GM12878 (cell line): ENCODE measurements around the gene BPTF. TPM values are rescaled to one million over a fixed set of nuclear protein-coding genes. Genes with fewer than 3 reads are reported as not detected.
A peak's percentile ranks its signal among the peaks of the same experiment; 100 is the strongest.
"Not testable (repeated sequence)": the region's sequence is repeated elsewhere in the genome, so short reads cannot be mapped to it uniquely, and the experiment has no call there.

Experiments
- ATAC-seq: fragments of 200-7000 bp; cut with Tn5 transposase; 3 replicates; pipeline ENCODE4 v1.9.1; 2020; ENCODE audit warnings: mild to moderate bottlenecking, moderate library complexity
- BruUV-seq: library from RNA; stranded (reverse); fragments of 400-500 nt; replicated peaks from 2 replicates; lab custom pipeline; 2021; lab: Mats Ljungman, UMichigan
- CTCF ChIA-PET: fragments of 300-600 bp; sonication (Branson Sonifier 250); formaldehyde crosslinking; extraction: SDS; loops from one replicate; lab custom pipeline; 2021; ENCODE audit warnings: inconsistent platforms; lab: Yijun Ruan, JAX
- POLR2A ChIA-PET: fragments of 350-600 bp; formaldehyde crosslinking; extraction: SDS; loops from one replicate; lab custom pipeline; 2021; ENCODE audit warnings: inconsistent platforms; lab: Charles Lee
- RAD21 ChIA-PET: fragments of 300-600 bp; sonication (Branson Sonifier 250); formaldehyde crosslinking; loops from one replicate; lab custom pipeline; 2023; ENCODE audit warnings: antibody characterized with exemption; ENCODE audit not compliant: unreplicated experiment; lab: Charles Lee
- SMC1A ChIA-PET: fragments of 300-600 bp; sonication (Branson Sonifier 250); formaldehyde crosslinking; loops from one replicate; lab custom pipeline; 2023; ENCODE audit not compliant: unreplicated experiment, uncharacterized antibody; lab: Charles Lee
- DNase-seq: peaks from one replicate; pipeline ENCODE4 v3.0.0-alpha.2; 2011; ENCODE audit warnings: low read depth, low spot score
- FAIRE-seq: peaks from 3 replicates; lab custom pipeline; 2011; peaks lifted over from hg19 to GRCh38; lab: Jason Lieb, UNC
- H2AFZ ChIP-seq: 2 replicates; pipeline ENCODE4 v1.6.0; 2011; ENCODE audit warnings: low read depth, low read length, control low read depth; ENCODE audit not compliant: control insufficient read depth
- H3K27ac ChIP-seq: 2 replicates; pipeline ENCODE4 v1.5.1; 2011; ENCODE audit warnings: control low read depth; ENCODE audit not compliant: control insufficient read depth, insufficient read depth
- H3K27me3 ChIP-seq, 2 experiments: replicated peaks in 1 of 2; 2 replicates each; pipeline versions ENCODE4 v1.6.0 to v1.6.1; 2011; ENCODE audit warnings: low read length in 1 of 2; ENCODE audit not compliant: control insufficient read depth in 2 of 2, insufficient read depth in 2 of 2
- H3K36me3 ChIP-seq, 2 experiments: 2 replicates each; pipeline ENCODE4 v1.5.1; 2011; ENCODE audit warnings: low read length in 1 of 2; ENCODE audit not compliant: control insufficient read depth in 2 of 2, insufficient read depth in 2 of 2
- H3K4me1 ChIP-seq: 2 replicates; pipeline ENCODE4 v1.6.1; 2011; ENCODE audit warnings: mild to moderate bottlenecking, low read length, moderate library complexity, mixed read lengths; ENCODE audit not compliant: control insufficient read depth, insufficient read depth
- H3K4me2 ChIP-seq: 2 replicates; pipeline ENCODE4 v1.6.0; 2011; ENCODE audit warnings: control low read depth; ENCODE audit not compliant: control insufficient read depth, insufficient read depth
- H3K4me3 ChIP-seq: fragments of 200-600 bp; sonication (generic); 2 replicates; pipeline ENCODE4 v1.5.1; 2016
- H3K79me2 ChIP-seq: 2 replicates; pipeline ENCODE4 v1.6.0; 2011; ENCODE audit warnings: low read length; ENCODE audit not compliant: control insufficient read depth, insufficient read depth
- H3K9ac ChIP-seq: 2 replicates; pipeline ENCODE4 v1.8.0; 2011; ENCODE audit warnings: low read length, control low read depth, mixed read lengths; ENCODE audit not compliant: control insufficient read depth, insufficient read depth
- H3K9me3 ChIP-seq: replicated peaks from 3 replicates; pipeline ENCODE4 v1.5.1; 2011; ENCODE audit warnings: mild to moderate bottlenecking, low read length; ENCODE audit not compliant: control insufficient read depth, insufficient read depth
- H4K20me1 ChIP-seq: 2 replicates; pipeline ENCODE4 v1.6.0; 2011; ENCODE audit not compliant: control insufficient read depth, insufficient read depth
- GATAD2B ChIP-seq: fragments of 450-650 bp; conservative IDR thresholded peaks from 2 replicates; pipeline ENCODE4 v1.6.1; 2017; ENCODE audit warnings: low read depth, mild to moderate bottlenecking, moderate library complexity
- HDAC2 ChIP-seq: fragments of 200-600 bp; sonication (generic); IDR thresholded peaks from 2 replicates; pipeline ENCODE4 v1.6.1; 2017
- SIN3A ChIP-seq: IDR thresholded peaks from 2 replicates; pipeline ENCODE4 v1.6.1; 2012; ENCODE audit warnings: low read depth, low read length, improper control_type of control experiment
- TAF1 ChIP-seq: IDR thresholded peaks from 2 replicates; pipeline ENCODE4 v1.6.1; 2011; ENCODE audit warnings: mild to moderate bottlenecking, low read depth, low read length, borderline replicate concordance
- WGBS: methylation state at CpG from one replicate; pipeline ENCODE4 v1.1.6; 2016; ENCODE audit warnings: low lambda C conversion rate; ENCODE audit not compliant: insufficient replicate concordance, insufficient coverage; ENCODE audit errors: missing lambda C conversion rate; 5-methylcytosine and 5-hydroxymethylcytosine counted together
- in situ Hi-C: fragments of 300-500 bp; cut with MboI; formaldehyde crosslinking; loops from 9 replicates; pipeline ENCODE4 v1.14.3; 2018; ENCODE audit warnings: mixed read lengths
- intact Hi-C: fragments of 100-400 bp; cut with micrococcal nuclease; formaldehyde crosslinking; loops from one replicate; pipeline ENCODE4 v1.14.2; 2022; ENCODE audit not compliant: unreplicated experiment
- polyA plus RNA-seq, 11 experiments: library from polyadenylated mRNA; depleted of rRNA in 4 of 11; unstranded in 6 of 11; stranded (reverse) in 5 of 11; fragments of >200 nt; fragmentation: Nextera tagmentation in 4 of 11; fragmentation: Illumina TruSeq in 1 of 11; extraction: Ambion mirVana in 4 of 11; extraction: Trizol in 1 of 11; gene quantifications; 1 replicate in 1 of 11; 2 replicates in 10 of 11; pipeline versions ENCODE4 v1.2.1 to v1.2.3, GENCODE V29; 2011 to 2016; ENCODE audit warnings: inconsistent platforms in 2 of 11, missing spikeins in 2 of 11, low read depth in 1 of 11
- total RNA-seq, 4 experiments: library from RNA; depleted of rRNA in 3 of 4; stranded (reverse); fragments of >200 nt in 3 of 4; fragmentation: Illumina TruSeq in 1 of 4; extraction: Trizol in 1 of 4; gene quantifications; 2 replicates each; pipeline versions ENCODE4 v1.2.1 to v1.2.3, GENCODE V29; 2013 to 2021

The BPTF gene
- total and polyA plus RNA-seq, 10 of the 15 experiments (the other 5 are each of a cell fraction or from before 2014, with no cell fraction given) = 19.4 to 78.3 (median 44.8) TPM

GRCh38 chr17:68020409-68020756 lies 195.1 kb downstream of the BPTF start:
- Histone ChIP-seq H2AFZ (peak overlapping the region; percentile 88), H3K4me3 (peak overlapping the region; percentile 77), H3K9me3 (no peaks in the 10 kb centered on the region), H3K79me2 (no peaks in the 10 kb centered on the region), H3K4me1 (no peaks in the 10 kb centered on the region), H3K27ac (peak overlapping the region; percentile 70), H4K20me1 (no peaks in the 10 kb centered on the region), H3K9ac (peak overlapping the region; percentile 77), H3K4me2 (peak overlapping the region; percentile 84), H3K27me3 (peaks cover 0 to 2% of the 10 kb centered on the region in 2 experiments; a peak in 1 of 4 replicates), H3K36me3 (no peaks in the 10 kb centered on the region)
- BruUV-seq = TSS peak; percentile 94
- ChIA-PET RAD21 (interaction anchor here (1.7 kb wide), 1 partner anchor 16 kb away, joined by 10 read pairs; the partner anchor contains the start of gene KPNA2), POLR2A (interaction anchor here (0.6 to 2.5 kb wide), 5 partner anchors 11 to 25 kb away, joined by 3 to 12 read pairs (median 7); partner anchors contain the start of gene KPNA2), CTCF (interaction anchor here (0.7 to 2.0 kb wide), 5 partner anchors 10 to 16 kb away, joined by 3 to 13 read pairs (median 5); no protein-coding TSS in a partner anchor), SMC1A (interaction anchor here (0.8 to 1.4 kb wide), 5 partner anchors 12 to 302 kb away, joined by 3 to 6 read pairs (median 4); partner anchors contain the start of genes C17orf58 and KPNA2)
- 3% methylated on average over 12 of the region's 12 CpGs for WGBS
- in situ Hi-C loops = no loop called here
- TF ChIP-seq TAF1 = 0 out of 2 replicates have a peak, but pooled peaks have one; percentile 2
- TF ChIP-seq SIN3A = 0 out of 2 replicates have a peak, but pooled peaks have one; percentile 3
- no peak for TF ChIP-seq HDAC2
- no peak for TF ChIP-seq GATAD2B
- ATAC-seq = peak; percentile 23; the same call in 1 of the 3 replicates
- no peak for DNase-seq
- intact Hi-C loops = loop anchor here (2.0 kb wide), 1 partner anchor 14 kb away; the partner anchor contains the start of gene KPNA2
- FAIRE-seq = peak; percentile 13

- H3K27ac ChIP-seq, in situ Hi-C loops, H3K4me1 ChIP-seq, H4K20me1 ChIP-seq, H3K79me2 ChIP-seq, H3K9me3 ChIP-seq, BruUV-seq, H3K27me3 ChIP-seq, H3K9ac ChIP-seq, SMC1A ChIA-PET, DNase-seq, FAIRE-seq, H3K36me3 ChIP-seq: not testable (repeated sequence)
- peak; percentile 4; the same call in 1 of the 3 replicates for ATAC-seq
- RAD21 ChIA-PET = interaction anchor here (1.7 kb wide), 1 partner anchor 15 kb away, joined by 10 read pairs; the partner anchor contains the start of gene KPNA2
- Histone ChIP-seq H3K4me2 (peak overlapping the region; percentile 84), H2AFZ (peak overlapping the region; percentile 88), H3K4me3 (peak overlapping the region; percentile 77)
- CTCF ChIA-PET = interaction anchor here (2.0 kb wide), 1 partner anchor 16 kb away, joined by 5 read pairs; no protein-coding TSS in a partner anchor
- intact Hi-C loops = loop anchor here (2.0 kb wide), 1 partner anchor 14 kb away; the partner anchor contains the start of gene KPNA2
- 75% methylated on average over 13 of the region's 13 CpGs for WGBS
- POLR2A ChIA-PET = interaction anchor here (0.6 to 2.5 kb wide), 2 partner anchors 10 to 26 kb away, joined by 6 to 7 read pairs; no protein-coding TSS in a partner anchor
These were observed 195.5 kb downstream of the BPTF start for GRCh38 chr17:68020791-68021190.
